Stimulated activated CD4-positive, alpha-beta T cell treated with anti-CD3 and anti-CD28 coated beads, TNF-alpha, amount 100 ng/mL, for 48 hours (primary cell): ENCODE results near the gene TCAP.

Source experiments
- DNase-seq, 3 donors: peaks; one replicate each; pipeline ENCODE4 v3.0.0-alpha.2; 2020; ENCODE audit warnings: low read depth in 3 of 3

The TCAP gene

DNA sequence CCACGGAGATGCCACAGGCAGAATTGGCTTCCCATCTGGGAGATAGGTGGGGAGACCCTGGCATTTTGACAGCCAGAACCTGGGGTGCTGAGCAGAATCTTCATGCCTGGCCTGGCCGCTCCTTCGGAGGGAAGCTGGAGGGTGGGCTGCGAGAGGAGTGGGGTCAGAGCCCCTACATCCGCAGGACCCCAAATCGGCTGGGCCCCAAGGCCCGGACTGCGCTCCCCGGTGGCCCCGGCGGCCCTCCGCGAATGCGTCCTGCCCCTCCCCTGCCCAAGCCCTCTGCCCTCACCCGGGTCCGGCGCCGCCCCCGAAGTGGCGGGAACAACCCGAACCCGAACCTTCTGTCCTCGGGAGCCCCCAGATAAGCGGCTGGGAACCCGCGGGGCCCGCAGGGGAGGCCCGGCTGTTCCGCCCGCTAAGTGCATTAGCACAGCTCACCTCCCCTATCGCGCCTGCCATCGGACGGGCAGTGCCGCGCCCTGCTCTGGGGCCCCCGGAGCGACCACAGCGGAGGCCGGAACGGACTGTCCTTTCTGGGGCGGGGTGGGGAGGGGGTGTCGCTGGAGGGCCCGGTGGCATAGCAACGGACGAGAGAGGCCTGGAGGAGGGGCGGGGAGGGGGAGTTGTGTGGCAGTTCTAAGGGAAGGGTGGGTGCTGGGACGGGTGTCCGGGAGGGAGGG, 2.3 kb downstream of the TCAP start:
- DNase-seq = no peak

DNA sequence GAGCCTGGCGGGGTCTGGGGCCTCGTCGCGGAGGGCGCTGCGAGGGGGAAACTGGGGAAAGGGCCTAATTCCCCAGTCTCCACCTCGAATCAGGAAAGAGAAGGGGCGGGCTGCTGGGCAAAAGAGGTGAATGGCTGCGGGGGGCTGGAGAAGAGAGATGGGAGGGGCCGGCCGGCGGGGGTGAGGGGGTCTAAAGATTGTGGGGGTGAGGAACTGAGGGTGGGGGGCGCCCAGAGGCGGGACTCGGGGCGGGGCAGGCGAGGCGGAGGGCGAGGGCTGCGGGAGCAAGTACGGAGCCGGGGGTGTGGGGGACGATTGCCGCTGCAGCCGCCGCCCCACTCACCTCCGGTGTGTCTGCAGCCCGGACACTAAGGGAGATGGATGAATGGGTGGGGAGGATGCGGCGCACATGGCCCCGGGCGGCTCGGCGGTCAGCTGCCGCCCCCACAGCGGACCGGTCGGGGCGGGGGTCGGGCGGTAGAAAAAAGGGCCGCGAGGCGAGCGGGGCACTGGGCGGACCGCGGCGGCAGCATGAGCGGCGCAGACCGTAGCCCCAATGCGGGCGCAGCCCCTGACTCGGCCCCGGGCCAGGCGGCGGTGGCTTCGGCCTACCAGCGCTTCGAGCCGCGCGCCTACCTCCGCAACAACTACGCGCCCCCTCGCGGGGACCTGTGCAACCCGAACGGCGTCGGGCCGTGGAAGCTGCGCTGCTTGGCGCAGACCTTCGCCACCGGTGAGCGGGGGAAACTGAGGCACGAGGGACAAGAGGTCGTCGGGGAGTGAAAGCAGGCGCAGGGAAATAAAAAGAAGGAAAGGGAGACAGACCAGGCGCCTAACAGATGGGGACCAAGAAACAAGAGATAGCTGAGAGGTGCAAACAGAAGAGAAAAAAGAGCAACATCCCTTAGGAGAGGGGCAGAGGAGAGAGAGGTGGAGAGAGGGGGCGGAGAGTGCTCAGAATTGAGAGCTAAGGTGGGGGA, 3.1 kb downstream of the TCAP start, which contains the start of gene PNMT:
TSS of gene PNMT (plus strand) at position 509 of the 980 bp plus-strand sequence. CDS start at position 532, 23 bp downstream.
- peak; percentile 42 to 60 (median 53) for DNase-seq

DNA sequence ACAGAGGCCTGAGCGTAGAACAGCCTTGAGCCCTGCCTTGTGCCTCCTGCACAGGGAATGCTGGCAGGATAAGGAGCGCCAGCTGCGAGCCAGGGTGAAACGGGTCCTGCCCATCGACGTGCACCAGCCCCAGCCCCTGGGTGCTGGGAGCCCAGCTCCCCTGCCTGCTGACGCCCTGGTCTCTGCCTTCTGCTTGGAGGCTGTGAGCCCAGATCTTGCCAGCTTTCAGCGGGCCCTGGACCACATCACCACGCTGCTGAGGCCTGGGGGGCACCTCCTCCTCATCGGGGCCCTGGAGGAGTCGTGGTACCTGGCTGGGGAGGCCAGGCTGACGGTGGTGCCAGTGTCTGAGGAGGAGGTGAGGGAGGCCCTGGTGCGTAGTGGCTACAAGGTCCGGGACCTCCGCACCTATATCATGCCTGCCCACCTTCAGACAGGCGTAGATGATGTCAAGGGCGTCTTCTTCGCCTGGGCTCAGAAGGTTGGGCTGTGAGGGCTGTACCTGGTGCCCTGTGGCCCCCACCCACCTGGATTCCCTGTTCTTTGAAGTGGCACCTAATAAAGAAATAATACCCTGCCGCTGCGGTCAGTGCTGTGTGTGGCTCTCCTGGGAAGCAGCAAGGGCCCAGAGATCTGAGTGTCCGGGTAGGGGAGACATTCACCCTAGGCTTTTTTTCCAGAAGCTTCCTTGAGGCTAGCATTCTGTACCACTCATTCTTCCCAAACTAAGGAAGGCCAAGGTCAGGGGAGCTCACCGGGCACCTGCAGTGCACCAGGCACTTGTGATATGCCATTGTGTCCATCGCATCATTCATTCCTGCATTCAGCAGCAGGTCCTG, 5.0 kb downstream of the TCAP start:
- no peak for DNase-seq

DNA sequence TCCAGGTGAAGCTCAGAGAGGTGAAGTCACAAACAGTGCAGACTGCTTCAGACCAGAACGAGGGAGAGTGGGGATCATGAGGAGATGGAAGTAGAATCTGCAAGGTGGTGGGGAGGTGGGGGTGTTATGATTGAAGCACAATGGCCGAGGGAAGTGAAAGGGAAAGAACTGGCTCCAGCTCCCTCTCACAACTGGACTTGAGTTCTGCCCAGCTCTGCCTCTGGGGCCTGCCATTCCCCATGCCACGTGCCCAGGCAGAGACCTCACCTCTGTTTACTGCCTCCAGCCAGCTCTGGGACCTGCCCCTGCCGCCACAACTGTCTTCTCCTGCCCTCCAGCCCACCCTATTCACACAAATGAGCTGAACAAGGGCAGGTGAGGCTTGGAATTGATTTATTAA, 5.6 kb downstream of the TCAP start:
- DNase-seq = no peak

DNA sequence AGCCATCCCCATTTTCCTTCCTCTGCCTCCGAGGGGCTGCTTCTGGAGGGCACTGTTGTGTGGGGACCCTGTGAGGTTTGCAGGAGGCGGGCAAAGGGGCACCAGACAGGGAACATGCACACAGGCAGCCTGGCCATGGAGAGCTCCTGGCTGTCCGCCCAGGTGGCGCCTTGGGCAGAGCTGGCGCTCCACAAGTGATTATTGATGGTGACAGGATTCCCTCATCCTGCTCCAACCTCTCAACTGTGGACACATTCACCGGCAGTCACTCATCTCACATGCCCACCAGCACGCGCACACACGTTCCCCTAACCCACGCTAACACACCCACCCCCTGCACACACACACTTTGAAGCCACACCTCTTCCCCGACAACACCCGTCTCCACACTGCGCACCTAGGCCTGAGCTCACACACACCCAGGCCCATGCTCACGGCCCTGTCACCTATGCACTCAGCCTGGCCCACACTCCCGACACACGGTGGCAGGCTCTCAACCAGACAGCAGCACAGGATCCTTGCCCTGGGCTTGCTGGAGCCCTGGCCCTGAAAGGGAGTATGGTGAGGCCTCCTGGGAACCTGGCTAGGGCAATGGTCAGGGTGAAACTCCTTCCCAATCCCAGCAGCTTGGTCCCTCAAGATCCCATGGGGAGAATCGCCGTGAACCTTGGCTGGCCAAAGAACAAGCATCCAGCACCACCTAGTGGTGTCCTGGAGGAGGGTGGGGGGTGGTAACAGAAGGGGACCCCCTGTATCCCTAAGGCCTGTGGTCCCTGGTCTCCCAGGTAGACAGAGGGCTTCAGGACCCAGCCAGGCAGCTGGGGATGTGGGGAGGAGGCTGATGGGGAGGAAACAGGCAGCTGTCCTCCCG, 6.7 kb downstream of the TCAP start:
- DNase-seq = no peak

DNA sequence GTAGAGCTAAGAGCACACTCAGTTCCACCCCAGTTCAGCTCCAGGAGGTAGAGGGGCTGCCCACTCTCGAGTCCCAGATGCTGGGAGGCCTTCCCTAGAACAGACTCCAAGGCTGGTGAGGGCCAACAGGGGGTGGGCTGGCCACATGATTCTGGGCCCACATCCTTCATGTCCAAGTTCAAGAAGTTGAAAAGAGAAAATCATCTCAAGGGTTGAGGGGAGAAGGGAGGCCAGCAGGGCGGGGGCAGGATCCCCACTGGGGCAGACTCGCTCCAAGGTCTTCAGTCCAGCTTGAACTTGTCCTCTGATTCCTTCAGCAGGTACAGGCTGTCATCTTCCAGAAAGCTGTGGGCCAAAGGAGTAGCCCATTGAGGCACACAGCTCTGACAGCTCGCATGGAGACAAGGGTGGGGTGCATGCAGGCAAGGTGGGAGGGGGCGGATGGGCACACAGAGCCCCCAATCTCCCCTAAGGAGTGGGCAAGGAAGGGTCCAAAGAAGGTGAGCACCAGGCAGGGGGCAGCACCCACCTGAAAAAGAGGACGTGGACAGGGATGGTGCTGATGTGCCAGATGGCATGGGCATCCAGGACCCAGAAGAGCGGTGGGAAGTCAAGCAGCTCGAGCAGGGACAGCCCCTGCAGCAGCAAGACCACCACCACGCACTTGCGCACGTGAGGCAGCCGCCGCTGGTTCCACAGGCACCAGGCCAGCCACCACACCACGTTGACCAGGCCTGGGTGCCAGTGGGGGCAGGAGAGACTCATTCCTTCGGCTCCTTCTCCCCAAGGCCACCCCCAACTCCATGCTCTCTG, 7.6 kb downstream of the TCAP start:
- no peak for DNase-seq

DNA sequence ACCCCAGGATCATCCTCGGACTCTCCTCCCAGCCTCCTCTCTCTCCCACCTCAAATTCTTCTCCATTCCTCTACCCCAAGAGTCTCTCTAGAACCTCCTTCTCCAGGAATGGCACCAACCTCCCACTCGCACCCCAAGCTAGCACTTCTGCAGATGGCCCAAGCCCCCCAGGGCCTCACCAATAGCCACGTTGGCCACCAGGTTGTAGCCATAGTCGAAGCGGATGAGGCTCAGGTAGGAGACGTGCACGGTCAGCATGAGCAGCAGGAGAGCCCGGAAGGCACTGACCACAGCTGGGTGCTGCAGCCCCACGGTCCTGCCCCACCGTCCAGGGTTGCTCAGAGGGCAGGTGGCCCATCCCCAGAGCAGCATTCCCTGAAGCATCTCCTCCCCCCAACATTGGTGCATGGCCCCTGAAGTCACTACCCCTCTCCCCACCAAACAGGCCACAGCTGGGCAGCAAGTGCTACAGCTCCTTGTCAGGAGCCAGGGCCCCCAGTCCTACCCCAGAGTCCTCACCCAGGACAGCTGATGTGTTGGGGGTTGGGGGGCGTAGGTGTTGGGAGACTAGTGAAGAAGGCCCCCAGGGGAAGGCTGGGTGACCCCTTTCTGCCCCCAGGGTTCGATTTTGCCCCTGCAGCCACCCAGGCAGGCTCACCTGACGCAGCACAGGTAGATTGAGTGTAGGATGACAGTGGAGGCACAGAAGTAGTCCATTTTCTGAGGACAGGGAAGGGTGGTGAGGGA, 8.4 kb downstream of the TCAP start:
- no peak for DNase-seq

DNA sequence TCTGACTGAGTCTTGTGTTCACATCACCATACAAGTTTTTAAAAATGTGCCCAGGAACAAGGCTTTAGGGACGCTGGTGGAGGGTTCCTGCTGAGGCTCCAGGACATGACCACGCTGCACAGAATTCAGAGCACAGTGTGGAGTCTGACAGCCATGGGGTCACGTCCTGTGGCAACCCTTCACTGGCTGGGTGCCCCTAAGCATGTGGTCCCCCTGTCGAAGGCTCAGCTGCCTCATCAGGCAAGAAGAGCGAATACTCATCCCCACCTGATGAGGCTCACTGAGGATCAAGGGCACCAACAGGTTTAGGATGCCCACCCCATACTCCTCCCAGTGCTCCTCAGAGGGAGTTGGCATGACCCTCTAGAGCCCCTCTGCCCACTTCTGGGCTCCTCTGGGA, 9.0 kb downstream of the TCAP start:
- DNase-seq = no peak

DNA sequence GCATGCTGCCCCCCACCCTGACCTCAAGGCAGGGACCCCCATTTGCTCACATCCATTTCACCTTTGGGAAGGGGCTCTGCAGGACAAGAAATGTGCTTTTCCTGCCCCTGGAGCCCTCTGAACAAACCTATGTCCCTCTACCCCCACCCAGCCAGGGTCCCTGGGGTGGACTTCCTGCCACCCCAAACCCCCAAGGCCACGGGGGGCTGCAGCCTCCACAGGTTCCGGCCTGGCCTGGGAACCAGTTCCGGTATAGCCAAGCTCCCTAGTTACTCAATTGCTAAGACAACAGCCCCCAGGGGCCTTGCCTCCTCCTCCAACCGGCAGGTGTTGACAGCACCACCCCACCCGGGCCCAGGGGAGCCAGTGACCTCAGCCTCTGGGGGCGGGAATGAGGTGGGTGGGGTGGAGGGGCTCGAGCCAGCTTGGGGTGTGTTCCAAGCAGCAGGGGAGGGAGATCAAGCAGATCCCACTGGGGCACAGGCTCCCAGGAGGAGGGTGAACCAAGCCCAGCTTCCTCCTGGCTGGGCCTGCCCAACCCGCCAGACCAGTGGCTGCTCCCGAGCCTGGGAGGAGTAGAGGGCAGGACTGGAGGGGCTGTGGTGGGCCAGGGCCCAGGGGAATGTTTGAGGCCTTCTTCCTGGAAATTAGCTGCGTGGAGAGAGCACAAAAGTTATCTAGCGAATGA, 9.7 kb downstream of the TCAP start:
- DNase-seq = no peak

DNA sequence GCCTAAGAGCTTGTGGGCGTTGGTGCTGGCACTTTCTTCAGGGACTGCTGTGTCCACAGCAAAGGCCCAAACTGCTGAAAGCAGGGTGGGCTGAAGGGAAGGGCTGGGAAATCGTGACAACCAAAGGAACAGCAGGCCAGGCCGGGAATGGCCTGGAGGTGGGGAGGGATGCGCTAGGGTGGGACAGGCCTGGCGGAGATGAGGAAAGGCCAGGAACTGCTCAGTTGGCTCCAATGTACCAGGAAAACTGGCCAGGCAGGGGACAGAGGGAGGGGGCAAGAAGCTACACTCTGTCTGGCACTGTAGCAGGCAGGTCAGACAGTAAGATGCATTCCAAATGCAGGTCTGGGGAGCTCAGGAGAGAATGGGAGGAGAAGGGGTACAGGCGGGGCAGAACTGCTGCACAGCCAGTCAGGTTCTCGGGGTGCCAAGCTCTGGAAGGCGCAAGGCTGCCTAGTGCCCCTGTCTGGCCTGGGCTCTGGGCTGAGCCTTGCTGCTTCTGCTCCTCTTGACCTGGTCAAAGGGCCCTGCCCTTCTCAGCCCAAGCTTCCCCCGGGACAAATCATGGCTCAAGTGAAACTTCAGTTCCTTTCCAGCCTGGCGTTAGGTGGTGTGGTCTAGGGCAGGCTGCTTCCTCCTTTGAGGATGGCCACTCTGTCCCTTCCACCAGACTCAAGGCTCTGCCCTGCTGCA, 10.4 kb downstream of the TCAP start:
- no peak for DNase-seq

DNA sequence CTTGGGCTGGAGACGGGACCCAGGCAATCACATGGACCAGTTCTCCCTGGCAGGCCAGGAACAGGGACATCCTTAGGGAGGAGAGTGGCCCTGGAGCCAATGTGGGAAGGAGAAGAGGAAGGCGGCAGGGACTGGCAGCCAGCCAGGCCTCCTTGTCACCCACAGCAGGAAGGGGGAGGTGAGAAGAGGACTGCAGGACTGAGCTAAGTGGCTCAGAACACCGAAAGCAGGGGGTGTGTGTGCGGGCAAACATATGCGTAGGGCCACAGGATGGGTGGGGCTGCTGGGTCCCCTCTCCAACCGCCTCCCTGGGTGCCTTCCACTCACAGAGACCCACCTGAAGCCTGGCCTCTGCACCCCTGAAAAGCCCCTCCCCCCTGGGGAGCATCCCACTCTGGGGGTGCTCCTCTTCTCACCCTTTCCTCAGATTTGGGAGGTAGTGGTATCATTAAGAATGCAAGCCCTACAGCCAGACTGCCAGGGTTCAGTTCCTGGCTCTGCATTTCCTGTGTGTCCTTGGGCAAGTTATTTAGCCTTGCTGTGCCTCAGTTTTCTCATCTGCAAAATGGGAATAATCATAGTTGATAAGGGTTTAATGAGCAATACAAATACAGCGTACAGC, 11.2 kb downstream of the TCAP start:
- no peak for DNase-seq

DNA sequence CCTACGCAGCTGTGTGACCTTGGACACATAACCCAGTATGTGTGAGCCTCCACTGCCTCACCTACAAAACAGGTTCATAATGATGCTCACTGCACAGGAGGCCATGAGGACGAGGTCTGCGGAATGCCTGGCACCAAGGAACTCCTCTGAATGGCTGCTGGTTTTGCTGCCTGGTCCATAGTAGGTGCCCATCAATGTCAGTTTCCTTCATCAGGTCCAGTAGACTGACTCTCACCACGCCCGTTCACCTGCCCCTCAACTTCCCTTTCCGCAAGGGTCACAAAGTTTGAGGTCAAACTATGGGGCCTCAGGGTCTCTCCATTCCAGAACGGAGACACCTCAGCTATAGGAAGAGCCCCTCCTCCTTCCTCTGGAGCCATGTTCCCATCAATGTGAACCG, 11.9 kb downstream of the TCAP start:
- no peak for DNase-seq

DNA sequence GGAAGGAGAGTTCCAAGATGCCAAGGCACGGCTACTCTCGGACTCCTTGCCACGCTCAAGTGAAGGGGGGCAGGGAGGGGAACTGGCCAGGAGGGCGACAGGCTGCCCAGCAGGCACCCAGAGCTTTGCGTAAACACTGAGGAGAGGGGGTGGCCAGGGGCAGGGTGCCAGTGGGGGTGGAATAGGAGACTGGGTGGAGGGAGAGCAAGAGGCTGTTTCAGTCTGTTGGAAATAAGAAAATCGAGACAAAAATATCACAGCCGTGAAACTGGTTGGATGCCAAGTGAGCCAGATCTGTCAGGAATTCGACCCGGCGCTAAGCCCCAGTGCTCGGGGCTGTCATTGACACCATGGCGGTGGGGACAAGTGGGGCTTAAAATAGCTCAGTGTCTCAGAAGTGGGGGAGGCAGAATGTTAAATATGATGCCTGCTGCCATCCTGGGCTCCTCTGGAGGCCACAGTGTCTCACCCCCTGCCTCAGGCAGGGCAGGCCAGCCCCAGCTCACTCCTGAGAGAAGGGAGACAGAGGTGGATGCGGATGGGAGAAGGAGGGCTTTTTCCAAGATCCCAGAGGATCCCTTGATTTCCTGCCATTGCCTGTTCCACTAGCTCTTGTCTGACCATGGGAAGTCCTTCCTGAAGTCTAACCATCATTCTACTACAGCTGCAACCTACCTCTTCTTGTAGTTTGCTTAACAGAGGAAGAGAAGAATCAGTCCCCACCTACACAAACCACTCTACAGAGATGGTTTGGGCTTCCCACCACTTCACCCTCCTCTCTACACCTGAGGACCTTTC, 12.6 kb downstream of the TCAP start:
- no peak for DNase-seq

DNA sequence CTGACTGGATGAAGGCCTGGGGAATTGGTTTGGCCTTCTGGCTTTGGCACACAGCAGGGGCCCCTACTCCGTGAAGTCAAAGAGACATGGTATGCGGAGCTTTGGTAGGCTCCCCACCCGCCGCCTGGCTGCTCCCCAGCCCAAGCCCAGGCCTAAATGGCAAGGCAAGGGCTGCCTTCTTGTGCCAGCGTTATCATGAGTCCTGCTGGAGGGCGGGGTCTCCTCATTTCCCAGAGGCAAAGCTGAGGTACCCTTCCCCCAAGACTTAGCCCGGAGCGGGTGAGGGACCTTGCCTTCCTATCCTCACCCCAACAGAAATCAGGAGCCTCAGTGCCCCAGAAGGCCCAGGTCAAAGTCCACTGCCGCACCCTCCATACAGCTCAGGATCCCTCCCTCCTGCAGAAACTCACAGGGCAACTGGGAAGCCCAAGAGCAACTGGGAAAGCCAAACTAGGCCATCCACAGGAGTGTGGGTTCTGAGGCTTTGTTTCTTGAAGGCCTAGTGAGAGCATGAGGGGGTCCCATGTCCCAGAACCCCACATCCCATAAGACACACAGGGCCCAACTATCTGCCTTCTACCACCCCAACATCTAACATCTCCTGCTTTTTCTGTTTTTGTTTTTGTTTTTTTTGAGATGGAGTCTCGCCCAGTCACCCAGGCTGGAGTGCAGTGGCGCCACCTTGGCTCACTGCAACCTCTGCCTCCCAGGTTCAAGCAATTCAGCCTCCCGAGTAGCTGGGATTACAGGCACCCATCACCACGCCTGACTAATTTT, 13.4 kb downstream of the TCAP start:
- no peak for DNase-seq

DNA sequence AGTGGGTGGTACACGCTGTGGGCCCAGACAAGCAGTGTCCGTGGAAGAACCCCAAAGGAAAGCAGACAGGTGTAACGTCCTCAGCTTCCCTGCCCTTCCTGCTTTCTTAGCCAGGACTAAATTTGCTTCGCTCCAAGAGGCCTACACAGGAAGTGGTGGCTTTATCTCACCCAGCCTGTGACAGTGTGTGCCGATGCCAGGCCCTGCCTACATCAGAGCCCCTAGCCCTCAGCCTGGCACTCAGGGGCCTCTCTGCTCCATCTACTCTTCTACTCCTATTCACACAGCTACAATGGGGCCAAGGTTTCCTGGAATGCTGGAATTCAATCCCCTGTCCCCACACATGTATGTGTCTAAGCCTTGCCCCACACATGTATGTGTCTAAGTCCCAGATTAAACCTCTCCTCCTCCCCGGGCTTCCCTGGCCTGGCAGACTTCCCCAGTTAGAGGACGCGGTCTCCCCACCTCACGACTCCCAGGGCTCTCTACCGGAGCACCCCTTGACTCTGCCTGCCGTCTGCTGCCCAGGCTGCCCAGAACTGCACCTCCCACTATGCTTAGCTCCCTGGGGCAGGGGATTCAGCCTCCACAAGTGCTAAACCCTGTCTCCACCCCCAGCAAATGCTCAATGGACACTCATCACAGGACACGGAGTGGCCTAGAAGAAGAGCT, 14.5 kb downstream of the TCAP start:
- DNase-seq = no peak
